Keratinocyte (primary cell): Measurements from ENCODE around the gene CLEC18C.
"Not testable (repeated sequence)": the region's sequence is repeated elsewhere in the genome, so short reads cannot be mapped to it uniquely, and the experiment has no call there.

ENCODE experiments used
- EZH2 ChIP-seq: IDR thresholded peaks from one replicate; pipeline ENCODE4 v1.6.1; 2012; ENCODE audit warnings: inconsistent platforms, mild to moderate bottlenecking, low read length, moderate library complexity
- TF ChIP-seq, protein P1 (sequence below), 3 experiments: IDR thresholded peaks in 1 of 3; conservative IDR thresholded peaks in 1 of 3; optimal IDR thresholded peaks in 1 of 3; 2 replicates in 2 of 3; 3 replicates in 1 of 3; pipeline versions ENCODE3 to v1.5.1; 2011; ENCODE audit warnings: low read length in 3 of 3, mild to moderate bottlenecking in 3 of 3, moderate library complexity in 2 of 3, control low read depth in 1 of 3, inconsistent platforms in 1 of 3; ENCODE audit not compliant: insufficient read depth in 2 of 3; ENCODE audit errors: extremely low read depth in 1 of 3

DNA sequence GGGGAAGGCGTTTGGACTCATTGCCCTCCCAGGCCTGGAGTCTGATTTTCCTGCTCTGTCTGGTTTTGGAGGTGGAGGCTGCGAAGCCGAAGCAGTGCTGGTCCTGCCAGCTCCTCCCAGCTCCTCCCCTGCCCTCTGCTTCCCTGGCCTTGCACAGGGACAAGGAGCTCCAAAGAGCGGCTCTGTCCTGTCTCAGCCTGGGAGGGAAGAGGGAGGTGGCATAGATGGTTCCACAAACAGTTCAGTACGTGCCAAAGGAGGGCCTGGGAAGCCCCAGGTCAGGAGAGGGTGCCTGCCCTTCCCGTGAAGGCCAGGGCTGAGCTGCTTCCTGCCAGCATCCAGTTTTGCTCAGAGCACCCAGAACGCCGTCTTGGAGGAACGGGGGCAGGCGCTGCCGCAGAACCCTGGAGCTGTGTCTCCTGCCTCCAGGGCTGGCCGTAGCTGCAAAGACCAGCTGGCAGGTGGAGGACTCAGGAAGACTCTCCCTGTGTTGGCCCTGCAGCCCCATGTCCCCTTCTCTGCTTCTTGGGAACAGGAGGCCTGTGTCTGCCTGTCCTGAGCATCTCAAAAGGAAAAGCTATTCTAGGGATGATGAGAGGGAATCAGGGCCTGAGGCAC lies 23.2 kb downstream of the CLEC18C start:
- TF ChIP-seq, protein P1, sequence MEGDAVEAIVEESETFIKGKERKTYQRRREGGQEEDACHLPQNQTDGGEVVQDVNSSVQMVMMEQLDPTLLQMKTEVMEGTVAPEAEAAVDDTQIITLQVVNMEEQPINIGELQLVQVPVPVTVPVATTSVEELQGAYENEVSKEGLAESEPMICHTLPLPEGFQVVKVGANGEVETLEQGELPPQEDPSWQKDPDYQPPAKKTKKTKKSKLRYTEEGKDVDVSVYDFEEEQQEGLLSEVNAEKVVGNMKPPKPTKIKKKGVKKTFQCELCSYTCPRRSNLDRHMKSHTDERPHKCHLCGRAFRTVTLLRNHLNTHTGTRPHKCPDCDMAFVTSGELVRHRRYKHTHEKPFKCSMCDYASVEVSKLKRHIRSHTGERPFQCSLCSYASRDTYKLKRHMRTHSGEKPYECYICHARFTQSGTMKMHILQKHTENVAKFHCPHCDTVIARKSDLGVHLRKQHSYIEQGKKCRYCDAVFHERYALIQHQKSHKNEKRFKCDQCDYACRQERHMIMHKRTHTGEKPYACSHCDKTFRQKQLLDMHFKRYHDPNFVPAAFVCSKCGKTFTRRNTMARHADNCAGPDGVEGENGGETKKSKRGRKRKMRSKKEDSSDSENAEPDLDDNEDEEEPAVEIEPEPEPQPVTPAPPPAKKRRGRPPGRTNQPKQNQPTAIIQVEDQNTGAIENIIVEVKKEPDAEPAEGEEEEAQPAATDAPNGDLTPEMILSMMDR (optimal IDR thresholded peaks at IDR 0.05 in 1 of 3, IDR thresholded peaks at IDR 0.05 in 1 of 3, conservative IDR thresholded peaks at IDR 0.05 in 1 of 3; ENCODE audit: extremely low read depth in 1 of 3, insufficient read depth in 2 of 3, low read length in 3 of 3), result not testable (repeated sequence)
- not testable (repeated sequence) for TF ChIP-seq EZH2
